ENCODE results near the gene UNC5B.

GRCh38 chr10:71312220-71312619 is 99.8 kb downstream of the UNC5B start:
- TF ChIP-seq CTCF (IDR thresholded peaks at IDR 0.05; ENCODE audit: insufficient read depth, low read length) (no peak), POLR2AphosphoS5 (IDR thresholded peaks at IDR 0.05; ENCODE audit: low read depth) (no peak), REST (IDR thresholded peaks at IDR 0.05; ENCODE audit: insufficient replicate concordance, low read depth) (no peak), GABPA (IDR thresholded peaks at IDR 0.05; ENCODE audit: low read depth) (no peak)
